GM18511 (cell line): ENCODE results near the gene PRR23B.

Experiments used
- ATAC-seq: cut with Tn5 transposase; IDR thresholded peaks from one replicate; pipeline ENCODE4 v1.9.1; 2021; ENCODE audit warnings: mild to moderate bottlenecking, moderate library complexity; ENCODE audit not compliant: unreplicated experiment

PRR23B gene

DNA sequence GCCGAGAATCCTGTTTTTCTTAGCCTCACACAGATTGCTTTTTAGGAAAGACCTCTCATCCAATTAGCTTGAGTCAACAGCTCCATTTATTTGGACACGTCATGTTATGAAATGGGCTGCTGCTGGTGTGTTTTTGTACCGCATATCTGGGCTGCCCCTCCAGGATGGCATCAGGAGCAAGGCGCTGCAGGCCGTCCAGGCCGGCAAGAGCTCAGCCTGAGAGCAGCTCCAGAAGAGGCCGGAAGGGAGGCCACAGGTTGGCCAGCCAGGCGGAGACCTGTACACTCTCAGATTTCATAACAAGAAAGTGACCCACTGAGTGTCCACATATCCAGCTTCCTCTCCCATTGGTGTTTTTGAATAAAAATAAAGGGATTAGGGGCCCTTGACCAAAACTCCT, 45.4 kb downstream of the PRR23B start:
- no peak for ATAC-seq

DNA sequence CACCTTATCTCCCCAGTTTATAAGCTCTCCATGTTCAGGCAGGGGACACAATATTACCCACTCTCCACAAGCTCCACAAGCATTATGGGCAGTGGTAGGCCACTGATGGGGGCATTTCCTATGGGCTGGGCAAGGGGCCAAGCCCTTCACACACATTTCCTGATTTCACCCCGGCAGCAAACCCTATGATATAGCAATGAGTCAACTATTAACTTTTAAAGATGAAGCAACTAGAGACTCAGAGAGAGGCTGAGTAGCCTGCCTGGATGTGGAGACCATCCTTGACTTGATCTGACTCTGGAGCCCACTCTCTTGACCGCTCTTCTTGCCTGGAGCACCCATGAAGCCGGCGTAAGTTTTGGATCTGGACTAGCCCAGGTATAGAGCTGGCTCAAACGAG, 46.3 kb downstream of the PRR23B start:
- ATAC-seq = no peak

- no peak for ATAC-seq
Observed at GRCh38 chr3:138972941-138973340, 47.8 kb downstream of the PRR23B start.

DNA sequence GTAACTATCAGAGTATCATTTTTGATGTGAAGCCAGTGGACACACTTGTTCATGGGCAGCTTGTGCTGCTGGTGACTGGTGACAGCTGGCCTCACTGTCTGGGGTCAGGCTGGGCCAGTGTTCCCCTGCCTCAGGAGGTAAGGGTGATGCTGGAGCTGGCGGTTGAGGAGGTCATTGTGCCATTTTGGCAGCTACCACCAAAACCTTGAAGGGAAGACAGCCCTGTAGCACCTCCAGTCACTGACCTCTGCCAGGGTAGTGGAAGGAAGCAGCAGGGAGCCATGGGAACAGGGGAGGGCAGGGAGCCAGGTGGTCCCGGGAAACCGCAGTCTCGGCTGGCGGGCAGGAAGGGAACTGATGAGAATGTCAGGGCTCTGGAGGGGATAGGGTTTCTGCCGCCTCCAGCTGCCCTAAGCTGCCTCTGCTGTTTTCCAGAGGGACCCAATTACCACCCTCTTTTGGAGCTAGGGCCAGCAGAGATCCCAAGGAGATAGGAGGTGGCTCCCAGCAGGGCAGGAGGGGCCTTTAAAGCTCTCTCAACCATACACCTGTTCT, 48.9 kb downstream of the PRR23B start:
- ATAC-seq = no peak
